NCI-H446 (cell line): ENCODE measurements around the gene PCDHGA7.
"Not testable (repeated sequence)": the region's sequence is repeated elsewhere in the genome, so short reads cannot be mapped to it uniquely, and the experiment has no call there.

Experiments
- DNase-seq, 2 experiments: peaks; one replicate each; lab custom pipeline; 2025; lab: John Stamatoyannopoulos, UW

The PCDHGA7 gene

DNA sequence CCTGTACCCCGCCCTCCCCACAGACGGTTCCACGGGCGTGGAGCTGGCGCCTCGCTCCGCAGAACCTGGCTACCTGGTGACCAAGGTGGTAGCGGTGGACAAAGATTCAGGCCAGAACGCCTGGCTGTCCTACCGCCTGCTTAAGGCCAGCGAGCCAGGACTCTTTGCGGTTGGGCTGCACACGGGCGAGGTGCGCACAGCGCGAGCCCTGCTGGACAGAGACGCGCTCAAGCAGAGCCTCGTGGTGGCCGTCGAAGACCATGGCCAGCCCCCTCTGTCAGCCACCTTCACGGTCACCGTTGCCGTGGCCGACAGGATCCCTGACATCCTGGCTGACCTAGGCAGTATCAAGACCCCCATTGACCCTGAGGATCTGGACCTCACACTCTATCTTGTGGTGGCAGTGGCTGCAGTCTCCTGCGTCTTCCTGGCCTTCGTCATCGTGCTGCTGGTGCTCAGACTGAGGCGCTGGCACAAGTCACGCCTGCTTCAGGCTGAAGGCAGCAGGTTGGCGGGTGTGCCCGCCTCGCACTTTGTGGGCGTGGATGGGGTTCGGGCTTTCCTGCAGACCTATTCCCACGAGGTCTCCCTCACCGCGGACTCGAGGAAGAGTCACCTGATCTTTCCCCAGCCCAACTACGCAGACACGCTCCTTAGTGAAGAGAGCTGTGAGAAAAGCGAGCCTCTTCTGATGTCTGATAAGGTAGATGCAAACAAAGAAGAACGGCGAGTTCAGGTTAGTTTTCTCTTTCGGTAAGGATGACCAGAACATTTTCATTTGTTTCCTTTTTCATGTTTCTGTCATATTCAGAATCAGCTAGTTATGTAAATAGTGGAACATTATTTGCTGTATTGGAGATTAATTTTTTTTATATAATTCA is 16.3 kb upstream of the PCDHGA7 start:
- no peak for DNase-seq

DNA sequence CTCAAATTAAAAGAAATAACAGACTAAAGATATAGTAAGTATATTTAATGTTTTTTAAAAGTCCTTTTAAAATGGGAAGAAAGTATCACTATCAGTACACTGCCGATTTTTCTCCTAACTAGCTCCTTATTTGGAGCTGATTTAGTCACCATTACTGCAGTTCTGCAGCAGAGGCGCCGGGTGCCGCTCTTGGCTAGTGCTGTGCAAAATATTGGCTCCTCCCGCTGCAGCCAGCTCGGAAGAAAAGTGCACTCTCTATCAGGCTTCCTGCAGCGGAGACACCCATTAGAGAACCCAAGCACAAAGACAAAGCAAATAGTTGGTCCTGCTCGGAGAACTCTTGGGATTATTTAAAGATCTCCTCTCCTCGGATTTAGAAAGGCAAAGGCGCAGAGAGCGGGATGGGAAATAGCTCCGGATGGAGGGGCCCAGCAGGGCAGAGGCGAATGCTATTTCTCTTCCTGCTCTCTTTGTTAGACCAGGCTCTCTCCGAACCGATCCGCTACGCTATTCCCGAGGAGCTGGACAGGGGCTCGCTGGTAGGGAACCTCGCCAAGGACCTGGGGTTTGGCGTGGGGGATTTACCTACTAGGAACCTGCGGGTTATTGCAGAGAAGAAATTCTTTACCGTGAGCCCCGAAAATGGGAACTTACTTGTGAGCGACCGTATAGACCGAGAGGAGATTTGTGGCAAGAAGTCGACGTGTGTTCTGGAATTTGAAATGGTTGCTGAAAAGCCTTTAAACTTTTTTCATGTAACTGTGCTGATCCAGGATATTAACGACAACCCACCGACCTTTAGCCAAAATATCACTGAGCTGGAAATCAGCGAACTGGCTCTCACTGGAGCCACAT is 12.3 kb upstream of the PCDHGA7 start, which contains the start of gene PCDHGB3:
TSS of gene PCDHGB3 (plus strand) at position 249 of the 855 bp plus-strand sequence. CDS start at position 402, 153 bp downstream.
- no peak for DNase-seq

DNA sequence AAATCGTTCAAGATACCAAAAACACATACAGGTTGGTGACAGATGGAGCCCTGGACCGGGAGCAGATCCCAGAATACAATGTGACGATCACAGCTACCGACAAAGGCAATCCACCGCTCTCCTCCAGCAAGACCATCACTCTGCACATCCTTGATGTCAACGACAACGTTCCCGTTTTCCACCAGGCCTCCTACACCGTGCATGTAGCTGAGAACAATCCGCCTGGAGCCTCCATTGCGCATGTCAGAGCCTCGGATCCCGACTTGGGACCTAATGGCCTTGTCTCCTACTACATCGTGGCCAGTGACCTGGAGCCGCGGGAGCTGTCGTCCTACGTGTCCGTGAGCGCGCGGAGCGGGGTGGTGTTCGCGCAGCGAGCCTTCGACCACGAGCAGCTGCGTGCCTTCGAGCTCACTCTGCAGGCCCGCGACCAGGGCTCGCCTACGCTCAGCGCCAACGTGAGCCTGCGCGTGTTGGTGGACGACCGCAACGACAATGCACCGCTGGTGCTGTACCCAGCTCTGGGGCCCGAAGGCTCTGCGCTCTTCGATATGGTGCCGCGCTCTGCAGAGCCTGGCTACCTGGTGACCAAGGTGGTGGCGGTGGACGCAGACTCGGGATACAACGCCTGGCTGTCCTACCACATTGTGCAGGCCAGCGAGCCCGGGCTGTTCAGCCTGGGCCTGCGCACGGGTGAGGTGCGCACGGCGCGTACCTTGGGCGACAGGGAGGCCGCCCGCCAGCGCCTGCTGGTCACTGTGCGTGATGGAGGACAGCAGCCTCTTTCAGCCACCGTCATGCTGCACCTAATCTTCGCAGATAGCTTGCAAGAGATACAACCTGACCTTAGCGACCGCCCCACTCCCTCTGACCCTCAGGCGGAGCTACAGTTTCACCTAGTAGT is 10.7 kb upstream of the PCDHGA7 start:
- DNase-seq, result no peak

DNA sequence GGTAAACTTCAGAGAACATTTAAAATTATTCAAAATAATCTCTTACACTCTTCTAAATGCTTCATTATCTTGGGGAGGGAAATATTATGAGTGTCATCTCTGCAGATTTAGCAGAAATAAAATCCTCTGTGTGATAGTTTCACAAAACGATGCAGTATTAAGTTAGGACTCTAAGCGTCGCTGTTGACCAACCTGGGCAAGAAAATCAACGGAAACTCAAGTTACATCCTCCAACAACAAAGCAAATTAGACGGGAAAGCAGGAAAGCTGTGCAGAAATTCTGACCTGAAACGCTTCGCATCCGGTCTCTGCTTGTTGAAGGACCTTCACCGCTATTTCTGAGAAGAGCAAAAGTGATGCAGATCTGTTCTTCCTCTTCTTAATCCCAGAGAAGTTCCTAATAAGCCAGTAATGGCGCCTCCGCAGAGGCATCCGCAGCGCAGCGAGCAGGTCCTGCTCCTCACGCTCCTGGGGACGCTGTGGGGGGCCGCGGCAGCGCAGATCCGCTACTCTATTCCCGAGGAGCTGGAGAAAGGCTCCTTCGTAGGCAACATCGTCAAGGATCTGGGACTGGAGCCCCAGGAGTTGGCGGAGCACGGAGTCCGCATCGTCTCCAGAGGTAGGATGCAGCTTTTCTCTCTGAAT is 8.7 kb upstream of the PCDHGA7 start, which contains the start of gene PCDHGA6:
TSS of gene PCDHGA6 (plus strand) at position 219 of the 645 bp plus-strand sequence. CDS start at position 412, 193 bp downstream.
- DNase-seq, result no peak

DNA sequence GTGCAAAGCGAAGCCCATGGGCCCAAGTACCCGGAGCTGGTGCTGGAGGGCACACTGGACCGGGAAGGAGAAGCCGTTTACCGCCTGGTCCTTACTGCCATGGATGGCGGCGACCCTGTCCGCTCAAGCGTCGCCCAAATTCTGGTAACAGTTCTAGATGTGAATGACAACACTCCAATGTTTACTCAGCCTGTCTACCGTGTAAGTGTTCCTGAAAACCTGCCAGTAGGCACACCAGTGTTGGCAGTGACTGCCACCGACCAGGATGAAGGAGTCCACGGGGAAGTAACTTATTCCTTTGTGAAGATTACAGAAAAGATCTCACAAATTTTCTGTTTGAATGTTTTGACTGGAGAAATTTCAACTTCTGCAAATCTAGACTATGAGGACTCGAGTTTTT is 7.9 kb upstream of the PCDHGA7 start:
- no peak for DNase-seq

DNA sequence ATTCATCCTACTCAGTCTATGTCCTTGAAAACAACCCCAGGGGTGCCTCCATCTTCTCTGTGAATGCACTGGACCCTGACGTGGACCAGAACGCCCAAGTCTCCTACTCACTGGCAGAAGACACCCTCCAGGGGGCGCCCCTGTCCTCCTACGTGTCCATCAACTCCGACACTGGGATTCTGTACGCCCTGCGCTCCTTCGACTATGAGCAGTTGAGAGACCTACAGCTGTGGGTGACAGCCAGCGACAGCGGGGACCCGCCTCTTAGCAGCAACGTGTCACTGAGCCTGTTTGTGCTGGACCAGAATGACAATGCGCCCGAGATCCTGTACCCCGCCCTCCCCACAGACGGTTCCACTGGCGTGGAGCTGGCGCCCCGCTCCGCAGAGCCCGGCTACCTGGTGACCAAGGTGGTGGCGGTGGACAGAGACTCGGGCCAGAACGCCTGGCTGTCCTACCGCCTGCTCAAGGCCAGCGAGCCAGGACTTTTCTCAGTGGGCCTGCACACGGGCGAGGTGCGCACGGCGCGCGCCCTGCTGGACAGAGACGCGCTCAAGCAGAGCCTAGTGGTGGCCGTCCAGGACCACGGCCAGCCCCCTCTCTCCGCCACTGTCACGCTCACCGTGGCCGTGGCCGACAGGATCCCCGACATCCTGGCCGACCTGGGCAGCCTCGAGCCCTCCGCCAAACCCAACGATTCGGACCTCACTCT is 6.9 kb upstream of the PCDHGA7 start:
- DNase-seq, result not testable (repeated sequence)

DNA sequence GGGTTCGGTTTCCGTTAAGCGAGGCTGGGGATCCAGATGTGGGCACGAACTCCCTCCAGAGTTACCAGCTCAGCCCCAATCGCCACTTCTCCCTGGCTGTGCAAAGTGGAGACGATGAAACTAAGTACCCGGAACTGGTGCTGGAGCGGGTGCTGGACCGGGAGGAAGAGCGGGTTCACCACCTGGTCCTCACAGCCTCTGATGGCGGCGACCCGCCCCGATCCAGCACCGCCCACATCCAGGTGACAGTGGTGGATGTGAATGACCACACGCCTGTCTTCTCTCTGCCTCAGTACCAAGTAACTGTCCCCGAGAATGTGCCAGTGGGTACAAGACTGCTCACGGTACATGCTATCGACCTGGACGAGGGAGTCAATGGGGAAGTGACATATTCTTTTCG is 803 bp downstream of the PCDHGA7 start:
- no peak for DNase-seq

DNA sequence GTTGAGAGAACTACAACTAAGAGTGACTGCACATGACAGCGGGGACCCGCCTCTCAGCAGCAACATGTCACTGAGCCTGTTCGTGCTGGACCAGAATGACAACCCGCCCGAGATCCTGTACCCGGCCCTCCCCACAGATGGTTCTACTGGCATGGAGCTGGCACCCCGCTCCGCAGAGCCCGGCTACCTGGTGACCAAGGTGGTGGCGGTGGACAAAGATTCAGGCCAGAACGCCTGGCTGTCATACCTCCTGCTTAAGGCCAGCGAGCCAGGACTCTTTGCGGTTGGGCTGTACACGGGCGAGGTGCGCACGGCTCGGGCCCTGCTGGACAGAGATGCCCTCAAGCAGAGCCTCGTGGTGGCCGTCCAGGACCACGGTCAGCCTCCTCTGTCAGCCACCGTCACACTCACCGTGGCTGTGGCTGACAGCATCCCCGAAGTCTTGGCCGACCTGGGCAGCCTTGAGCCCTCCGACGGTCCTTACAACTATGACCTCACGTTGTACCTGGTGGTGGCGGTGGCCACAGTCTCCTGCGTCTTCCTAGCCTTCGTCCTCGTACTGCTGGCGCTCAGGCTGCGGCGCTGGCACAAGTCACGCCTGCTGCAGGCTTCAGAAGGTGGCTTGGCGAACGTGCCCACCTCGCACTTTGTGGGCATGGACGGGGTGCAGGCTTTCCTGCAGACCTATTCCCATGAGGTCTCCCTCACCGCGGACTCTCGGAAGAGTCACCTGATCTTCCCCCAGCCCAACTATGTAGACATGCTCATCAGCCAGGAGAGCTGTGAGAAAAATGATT is 2.1 kb downstream of the PCDHGA7 start:
- no peak for DNase-seq

DNA sequence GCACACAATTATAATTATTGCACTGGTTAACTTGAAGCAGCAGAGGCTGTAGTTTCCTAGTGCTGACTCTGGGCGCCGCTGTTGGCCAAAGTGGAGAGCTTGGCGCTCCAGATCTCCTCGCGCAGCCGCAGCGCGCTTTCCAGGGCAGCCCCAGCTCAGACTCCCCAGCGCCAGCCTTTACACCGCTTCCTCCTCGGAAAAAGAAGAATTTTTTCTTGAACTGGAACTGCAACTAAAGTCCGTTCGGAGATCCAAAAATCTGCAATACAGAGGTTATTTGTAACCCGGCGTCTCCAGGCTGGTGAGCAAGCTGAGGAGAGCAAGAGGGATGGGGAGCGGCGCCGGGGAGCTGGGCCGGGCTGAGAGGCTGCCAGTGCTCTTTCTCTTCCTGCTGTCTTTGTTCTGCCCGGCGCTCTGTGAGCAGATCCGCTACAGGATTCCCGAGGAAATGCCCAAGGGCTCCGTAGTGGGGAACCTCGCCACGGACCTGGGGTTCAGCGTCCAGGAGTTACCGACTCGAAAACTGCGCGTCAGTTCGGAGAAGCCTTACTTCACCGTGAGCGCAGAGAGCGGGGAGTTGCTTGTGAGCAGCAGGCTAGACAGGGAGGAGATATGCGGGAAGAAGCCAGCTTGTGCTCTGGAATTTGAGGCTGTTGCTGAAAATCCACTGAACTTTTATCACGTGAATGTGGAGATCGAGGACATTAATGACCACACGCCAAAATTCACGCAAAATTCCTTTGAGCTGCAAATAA is 5.2 kb downstream of the PCDHGA7 start, which contains the start of gene PCDHGB4:
TSS of gene PCDHGB4 (plus strand) at position 142 of the 755 bp plus-strand sequence. CDS start at position 329, 187 bp downstream.
- not testable (repeated sequence) for DNase-seq

DNA sequence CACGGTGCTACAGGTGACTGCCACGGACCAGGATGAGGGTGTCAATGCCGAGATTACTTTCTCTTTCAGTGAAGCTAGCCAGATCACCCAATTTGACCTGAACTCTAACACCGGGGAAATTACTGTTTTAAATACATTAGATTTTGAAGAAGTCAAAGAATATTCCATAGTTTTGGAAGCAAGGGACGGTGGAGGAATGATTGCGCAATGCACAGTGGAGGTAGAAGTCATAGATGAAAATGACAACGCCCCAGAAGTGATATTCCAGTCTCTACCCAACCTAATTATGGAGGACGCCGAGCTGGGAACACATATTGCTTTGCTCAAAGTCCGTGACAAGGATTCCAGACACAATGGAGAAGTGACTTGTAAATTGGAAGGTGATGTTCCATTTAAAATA is 6.1 kb downstream of the PCDHGA7 start:
- no peak for DNase-seq

DNA sequence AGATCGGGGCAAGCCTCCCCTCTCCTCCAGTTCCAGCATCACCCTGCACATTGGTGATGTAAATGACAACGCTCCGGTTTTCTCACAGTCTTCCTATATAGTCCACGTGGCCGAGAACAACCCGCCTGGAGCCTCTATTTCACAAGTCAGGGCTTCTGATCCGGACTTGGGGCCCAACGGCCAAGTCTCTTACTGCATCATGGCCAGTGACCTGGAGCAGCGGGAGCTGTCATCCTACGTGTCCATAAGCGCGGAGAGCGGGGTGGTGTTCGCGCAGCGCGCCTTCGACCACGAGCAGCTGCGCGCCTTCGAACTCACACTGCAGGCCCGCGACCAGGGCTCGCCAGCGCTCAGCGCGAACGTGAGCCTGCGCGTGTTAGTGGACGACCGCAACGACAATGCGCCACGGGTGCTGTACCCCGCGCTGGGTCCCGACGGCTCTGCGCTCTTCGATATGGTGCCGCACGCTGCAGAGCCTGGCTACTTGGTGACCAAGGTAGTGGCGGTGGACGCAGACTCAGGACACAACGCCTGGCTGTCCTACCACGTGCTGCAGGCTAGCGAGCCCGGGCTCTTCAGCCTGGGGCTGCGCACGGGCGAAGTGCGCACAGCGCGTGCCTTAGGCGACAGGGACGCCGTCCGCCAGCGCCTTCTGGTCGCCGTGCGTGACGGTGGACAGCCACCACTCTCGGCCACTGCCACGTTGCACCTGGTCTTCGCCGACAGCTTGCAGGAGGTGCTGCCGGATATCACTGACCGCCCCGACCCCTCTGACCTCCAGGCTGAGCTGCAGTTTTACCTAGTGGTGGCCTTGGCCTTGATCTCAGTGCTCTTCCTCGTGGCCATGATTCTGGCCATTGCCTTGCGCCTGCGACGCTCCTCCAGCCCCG is 6.9 kb downstream of the PCDHGA7 start:
- DNase-seq, result no peak

DNA sequence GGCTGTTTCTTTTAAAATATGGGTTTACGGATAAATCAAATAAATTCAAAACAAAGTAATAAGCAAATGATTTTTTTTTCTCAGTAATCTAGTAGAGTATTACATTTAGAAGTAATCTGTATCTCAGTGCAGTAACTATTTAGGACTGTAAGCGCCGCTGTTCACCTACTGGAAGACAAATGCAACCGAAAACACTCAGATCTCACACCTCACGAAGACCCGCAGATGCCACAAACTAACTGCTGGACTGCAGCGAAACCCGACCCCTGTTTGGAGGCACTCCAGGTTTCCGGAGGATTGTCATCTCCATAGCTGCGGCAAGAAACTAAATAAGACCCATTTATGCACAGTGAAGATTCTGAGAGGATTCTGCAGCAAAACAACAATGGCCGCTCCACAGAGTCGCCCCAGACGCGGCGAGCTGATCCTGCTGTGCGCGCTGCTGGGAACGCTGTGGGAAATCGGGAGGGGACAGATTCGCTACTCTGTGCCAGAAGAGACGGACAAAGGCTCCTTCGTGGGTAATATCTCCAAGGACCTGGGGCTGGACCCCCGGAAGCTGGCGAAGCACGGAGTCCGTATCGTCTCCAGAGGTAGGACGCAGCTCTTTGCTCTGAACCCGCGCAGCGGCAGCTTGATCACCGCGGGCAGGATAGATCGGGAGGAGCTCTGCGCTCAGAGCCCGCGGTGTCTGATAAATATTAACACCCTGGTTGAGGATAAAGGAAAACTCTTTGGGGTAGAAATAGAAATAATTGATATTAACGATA is 10.1 kb downstream of the PCDHGA7 start, which contains the start of gene PCDHGA8:
TSS of gene PCDHGA8 (plus strand) at position 205 of the 770 bp plus-strand sequence. CDS start at position 386, 181 bp downstream.
- peak in 1 of 2 experiments; percentile 21 for DNase-seq

DNA sequence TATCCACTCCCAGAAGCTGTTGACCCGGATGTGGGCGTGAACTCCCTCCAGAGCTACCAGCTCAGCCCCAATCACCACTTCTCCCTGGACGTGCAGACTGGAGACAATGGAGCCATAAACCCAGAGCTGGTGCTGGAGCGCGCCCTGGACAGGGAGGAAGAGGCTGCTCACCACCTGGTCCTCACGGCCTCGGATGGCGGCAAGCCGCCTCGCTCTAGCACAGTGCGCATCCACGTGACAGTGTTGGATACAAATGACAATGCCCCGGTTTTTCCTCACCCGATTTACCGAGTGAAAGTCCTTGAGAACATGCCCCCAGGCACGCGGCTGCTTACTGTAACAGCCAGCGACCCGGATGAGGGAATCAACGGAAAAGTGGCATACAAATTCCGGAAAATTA is 10.7 kb downstream of the PCDHGA7 start:
- no peak for DNase-seq

DNA sequence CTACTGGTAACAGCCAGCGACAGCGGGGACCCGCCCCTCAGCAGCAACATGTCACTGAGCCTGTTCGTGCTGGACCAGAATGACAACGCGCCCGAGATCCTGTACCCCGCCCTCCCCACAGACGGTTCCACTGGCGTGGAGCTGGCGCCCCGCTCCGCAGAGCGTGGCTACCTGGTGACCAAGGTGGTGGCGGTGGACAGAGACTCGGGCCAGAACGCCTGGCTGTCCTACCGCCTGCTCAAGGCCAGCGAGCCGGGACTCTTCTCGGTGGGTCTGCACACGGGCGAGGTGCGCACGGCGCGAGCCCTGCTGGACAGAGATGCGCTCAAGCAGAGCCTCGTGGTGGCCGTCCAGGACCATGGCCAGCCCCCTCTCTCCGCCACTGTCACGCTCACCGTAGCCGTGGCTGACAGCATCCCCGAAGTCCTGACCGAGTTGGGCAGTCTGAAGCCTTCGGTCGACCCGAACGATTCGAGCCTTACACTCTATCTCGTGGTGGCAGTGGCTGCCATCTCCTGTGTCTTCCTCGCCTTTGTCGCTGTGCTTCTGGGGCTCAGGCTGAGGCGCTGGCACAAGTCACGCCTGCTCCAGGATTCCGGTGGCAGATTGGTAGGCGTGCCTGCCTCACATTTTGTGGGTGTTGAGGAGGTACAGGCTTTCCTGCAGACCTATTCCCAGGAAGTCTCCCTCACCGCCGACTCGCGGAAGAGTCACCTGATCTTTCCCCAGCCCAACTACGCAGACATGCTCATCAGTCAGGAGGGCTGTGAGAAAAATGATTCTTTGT is 12.1 kb downstream of the PCDHGA7 start:
- DNase-seq, result not testable (repeated sequence)

DNA sequence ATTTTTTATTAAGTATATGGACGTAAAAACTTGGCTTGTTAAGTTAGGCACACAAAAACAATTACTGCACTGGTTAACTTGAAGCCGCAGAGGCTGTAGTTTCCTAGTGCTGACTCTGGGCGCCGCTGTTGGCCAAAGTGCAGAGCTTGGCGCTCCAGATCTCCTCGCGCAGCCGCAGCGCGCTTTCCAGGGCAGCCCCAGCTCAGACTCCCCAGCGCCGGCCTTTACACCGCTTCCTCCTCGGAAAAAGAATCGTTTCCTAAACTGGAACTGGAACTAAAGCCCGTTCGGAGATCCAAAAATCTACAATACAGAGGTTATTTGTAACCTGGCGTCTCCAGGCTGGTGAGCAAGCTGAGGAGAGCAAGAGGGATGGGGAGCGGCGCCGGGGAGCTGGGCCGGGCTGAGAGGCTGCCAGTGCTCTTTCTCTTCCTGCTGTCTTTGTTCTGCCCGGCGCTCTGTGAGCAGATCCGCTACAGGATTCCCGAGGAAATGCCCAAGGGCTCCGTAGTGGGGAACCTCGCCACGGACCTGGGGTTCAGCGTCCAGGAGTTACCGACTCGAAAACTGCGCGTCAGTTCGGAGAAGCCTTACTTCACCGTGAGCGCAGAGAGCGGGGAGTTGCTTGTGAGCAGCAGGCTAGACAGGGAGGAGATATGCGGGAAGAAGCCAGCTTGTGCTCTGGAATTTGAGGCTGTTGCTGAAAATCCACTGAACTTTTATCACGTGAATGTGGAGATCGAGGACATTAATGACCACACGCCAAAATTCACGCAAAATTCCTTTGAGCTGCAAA is 15.4 kb downstream of the PCDHGA7 start, which contains the start of gene PCDHGB5:
TSS of gene PCDHGB5 (plus strand) at position 192 of the 796 bp plus-strand sequence. CDS start at position 373, 181 bp downstream.
- DNase-seq, result not testable (repeated sequence)
